Measurements from ENCODE around the gene MPLKIP. TPM values are rescaled to one million over a fixed set of nuclear protein-coding genes. Genes with fewer than 3 reads are reported as not detected.

The MPLKIP gene
- total and polyA plus RNA-seq, 4 donors, result 20.5 to 45.0 (median 31.7) TPM

- no peak for DNase-seq (ENCODE audit: low spot score)
- H3K4me1 ChIP-seq (ENCODE audit: control insufficient read depth in 4 of 4, insufficient read depth in 4 of 4, low read length in 3 of 4), result no peaks in the 10 kb centered on the region
- no peak overlapping the region for H3K9ac ChIP-seq (ENCODE audit: low read depth in 1 of 2, low read length in 2 of 2)
- H3K9me3 ChIP-seq (ENCODE audit: control insufficient read depth in 4 of 4, low read length in 3 of 4), result no peaks in the 10 kb centered on the region
- TF ChIP-seq ATF3 (IDR thresholded peaks at IDR 0.05) (no peak), NR2F2 (IDR thresholded peaks at IDR 0.05) (no peak), REST (IDR thresholded peaks at IDR 0.05) (no peak), YY1 (IDR thresholded peaks at IDR 0.05) (no peak), EGR1 (IDR thresholded peaks at IDR 0.05; ENCODE audit: low read depth in 2 of 2) (no peak), JUND (IDR thresholded peaks at IDR 0.05) (no peak), SP1 (IDR thresholded peaks at IDR 0.05) (no peak), ZBTB33 (IDR thresholded peaks at IDR 0.05) (no peak), FOXA2 (IDR thresholded peaks at IDR 0.05) (no peak), CTCF (IDR thresholded peaks at IDR 0.05; ENCODE audit: low read depth, low read length, missing input control) (no peak), TAF1 (conservative IDR thresholded peaks at IDR 0.05) (no peak), GABPA (IDR thresholded peaks at IDR 0.05 in 1 of 2, conservative IDR thresholded peaks at IDR 0.05 in 1 of 2) (no peak), MAX (IDR thresholded peaks at IDR 0.05) (no peak), RXRA (IDR thresholded peaks at IDR 0.05) (no peak), RAD21 (IDR thresholded peaks at IDR 0.05) (no peak)
- 91% methylated on average over 4 of the region's 4 CpGs for WGBS
- H3K4me3 ChIP-seq (ENCODE audit: low read depth in 1 of 3, low read length in 3 of 3), result no peak overlapping the region
- H3K27me3 ChIP-seq (ENCODE audit: control insufficient read depth in 4 of 4, insufficient read depth in 4 of 4, low read length in 3 of 4), result no peaks in the 10 kb centered on the region
- peaks cover 0 to 2% (median 0%) of the 10 kb centered on the region in 4 donors for H3K36me3 ChIP-seq (ENCODE audit: control insufficient read depth in 4 of 4, insufficient read depth in 3 of 4, low read depth in 1 of 4, low read length in 3 of 4)
- no peak overlapping the region for H3K27ac ChIP-seq (ENCODE audit: low read depth in 1 of 2, low read length in 2 of 2)
Measured at GRCh38 chr7:40182452-40182851, 48.0 kb upstream of the MPLKIP start.

GRCh38 chr7:40177071-40177470, 42.6 kb upstream of the MPLKIP start:
- H3K4me1 ChIP-seq (ENCODE audit: control insufficient read depth in 4 of 4, insufficient read depth in 4 of 4, low read length in 3 of 4), result peaks cover 0 to 5% (median 3%) of the 10 kb centered on the region in 4 donors
- no peaks in the 10 kb centered on the region for H3K36me3 ChIP-seq (ENCODE audit: control insufficient read depth in 4 of 4, insufficient read depth in 3 of 4, low read depth in 1 of 4, low read length in 3 of 4)
- H3K27ac ChIP-seq (ENCODE audit: low read depth in 1 of 2, low read length in 2 of 2), result no peak overlapping the region
- H3K9ac ChIP-seq (ENCODE audit: low read depth in 1 of 2, low read length in 2 of 2), result no peak overlapping the region
- no peaks in the 10 kb centered on the region for H3K9me3 ChIP-seq (ENCODE audit: control insufficient read depth in 4 of 4, low read length in 3 of 4)
- H3K27me3 ChIP-seq (ENCODE audit: control insufficient read depth in 4 of 4, insufficient read depth in 4 of 4, low read length in 3 of 4), result no peaks in the 10 kb centered on the region
- DNase-seq (ENCODE audit: low spot score), result no peak
- 96% methylated on average over 5 of the region's 5 CpGs for WGBS
- no peak overlapping the region for H3K4me3 ChIP-seq (ENCODE audit: low read depth in 1 of 3, low read length in 3 of 3)
- TF ChIP-seq RAD21 (IDR thresholded peaks at IDR 0.05) (no peak), SP1 (IDR thresholded peaks at IDR 0.05) (no peak), RXRA (IDR thresholded peaks at IDR 0.05) (no peak), JUND (IDR thresholded peaks at IDR 0.05) (no peak), FOXA1 (IDR thresholded peaks at IDR 0.05) (no peak), GABPA (IDR thresholded peaks at IDR 0.05 in 1 of 2, conservative IDR thresholded peaks at IDR 0.05 in 1 of 2) (no peak), ZBTB33 (IDR thresholded peaks at IDR 0.05) (no peak), HNF4G (IDR thresholded peaks at IDR 0.05) (no peak), FOXA2 (IDR thresholded peaks at IDR 0.05) (no peak), TAF1 (conservative IDR thresholded peaks at IDR 0.05) (no peak), HNF4A (conservative IDR thresholded peaks at IDR 0.05) (no peak), ATF3 (IDR thresholded peaks at IDR 0.05) (no peak), CTCF (IDR thresholded peaks at IDR 0.05; ENCODE audit: low read depth, low read length, missing input control) (no peak), YY1 (IDR thresholded peaks at IDR 0.05) (no peak), NR2F2 (IDR thresholded peaks at IDR 0.05) (no peak), MAX (IDR thresholded peaks at IDR 0.05) (no peak)
